HPDE6-E6E7 (cell line): ENCODE measurements around the gene TCOF1.
"Not testable (repeated sequence)": the region's sequence is repeated elsewhere in the genome, so short reads cannot be mapped to it uniquely, and the experiment has no call there.

ENCODE experiments used
- DNase-seq: peaks from one replicate; pipeline ENCODE4 v3.0.0; 2011; ENCODE audit warnings: missing footprints; ENCODE audit errors: extremely low spot score

The TCOF1 gene

DNA sequence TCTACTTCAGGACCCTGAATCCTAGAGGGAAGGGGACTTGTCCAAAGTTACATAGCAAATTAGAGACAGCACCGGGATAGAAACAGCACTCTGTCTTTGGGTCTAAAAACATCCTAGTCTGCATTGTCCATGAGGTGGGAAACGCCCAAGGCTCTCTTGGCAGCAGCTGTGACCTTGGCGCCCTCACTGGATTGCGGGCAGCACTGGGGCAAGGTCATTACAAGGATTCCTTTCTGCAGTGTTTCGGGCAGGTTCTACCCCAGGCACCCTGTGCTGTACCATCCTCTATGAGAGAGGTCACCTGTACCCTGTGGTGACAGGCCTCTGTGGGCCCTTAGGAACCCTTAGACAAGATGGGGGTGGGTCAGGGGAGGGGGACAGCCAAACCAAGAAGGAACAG is 46.6 kb downstream of the TCOF1 start:
- no peak for DNase-seq

- DNase-seq, result no peak
These were observed 47.0 kb downstream of the TCOF1 start for GRCh38 chr5:150404535-150404934.

- no peak for DNase-seq
These were observed 47.7 kb downstream of the TCOF1 start for GRCh38 chr5:150404941-150405816.

- DNase-seq, result no peak
These were observed 48.7 kb downstream of the TCOF1 start for GRCh38 chr5:150406103-150406722.

- no peak for DNase-seq
These were observed 49.2 kb downstream of the TCOF1 start for GRCh38 chr5:150406723-150407095.

DNA sequence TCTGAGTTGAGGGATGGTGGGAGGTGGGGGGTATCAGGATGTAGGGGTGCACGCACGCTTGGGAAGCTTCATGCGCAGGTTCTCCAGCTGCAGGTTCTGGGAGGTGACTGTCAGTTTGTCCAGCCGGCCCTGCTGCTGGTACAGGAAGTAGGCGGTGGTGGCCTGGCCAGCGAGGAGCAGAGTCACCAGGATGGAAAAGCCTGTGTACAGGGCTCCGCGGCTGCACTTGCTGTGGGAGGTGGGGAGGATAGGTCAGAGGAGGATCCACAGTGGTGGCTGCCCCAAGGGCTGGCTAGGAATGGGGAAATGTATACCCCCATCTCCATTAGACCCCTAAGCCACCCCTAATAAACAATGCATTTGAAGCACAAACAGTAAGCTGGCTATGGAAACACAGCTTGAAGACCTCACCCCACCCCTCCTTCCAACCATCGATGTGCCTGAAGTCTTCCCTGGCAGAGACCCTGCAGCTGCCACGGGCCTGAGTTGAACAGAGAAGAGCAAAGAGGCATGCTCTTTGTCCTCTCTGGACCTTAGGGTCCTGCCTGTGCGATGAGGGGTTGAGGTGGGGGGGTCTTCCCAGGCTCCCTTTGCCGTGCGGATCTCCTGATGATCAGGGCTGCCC is 49.7 kb downstream of the TCOF1 start:
- DNase-seq, result no peak

DNA sequence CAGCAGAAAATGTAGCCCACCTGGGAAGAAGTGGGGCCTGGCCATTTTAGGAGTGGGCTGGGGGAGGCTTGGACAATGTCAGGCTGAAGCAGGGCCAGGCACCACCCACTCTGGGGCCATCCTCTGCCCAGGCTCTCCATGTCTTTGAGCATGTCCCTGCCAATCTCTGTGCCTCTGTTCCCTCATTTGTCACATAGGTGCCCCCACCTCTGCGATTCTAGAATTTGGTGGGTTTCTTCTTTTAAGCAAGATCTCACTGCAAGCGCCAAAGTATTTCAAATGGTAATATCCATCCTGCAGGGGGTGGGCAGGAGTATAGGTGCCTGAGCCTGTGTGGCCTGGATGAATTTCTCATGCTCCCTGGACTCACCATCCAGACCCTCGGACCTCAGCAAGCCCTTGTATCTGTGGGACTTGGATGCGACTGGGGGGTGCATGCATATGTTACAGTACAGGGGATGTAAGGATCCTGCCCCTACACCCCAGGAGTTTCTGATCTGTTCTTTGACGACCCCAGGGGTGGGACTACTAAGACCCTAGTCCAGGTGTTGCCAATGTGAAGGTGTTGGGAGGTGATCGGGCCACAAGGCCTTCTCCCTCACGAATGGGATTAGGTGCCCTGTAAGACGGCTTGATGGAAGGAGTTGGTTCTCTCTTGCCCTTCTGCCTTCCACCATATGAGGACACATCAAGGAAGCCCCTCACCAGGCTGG is 50.9 kb downstream of the TCOF1 start:
- no peak for DNase-seq

DNA sequence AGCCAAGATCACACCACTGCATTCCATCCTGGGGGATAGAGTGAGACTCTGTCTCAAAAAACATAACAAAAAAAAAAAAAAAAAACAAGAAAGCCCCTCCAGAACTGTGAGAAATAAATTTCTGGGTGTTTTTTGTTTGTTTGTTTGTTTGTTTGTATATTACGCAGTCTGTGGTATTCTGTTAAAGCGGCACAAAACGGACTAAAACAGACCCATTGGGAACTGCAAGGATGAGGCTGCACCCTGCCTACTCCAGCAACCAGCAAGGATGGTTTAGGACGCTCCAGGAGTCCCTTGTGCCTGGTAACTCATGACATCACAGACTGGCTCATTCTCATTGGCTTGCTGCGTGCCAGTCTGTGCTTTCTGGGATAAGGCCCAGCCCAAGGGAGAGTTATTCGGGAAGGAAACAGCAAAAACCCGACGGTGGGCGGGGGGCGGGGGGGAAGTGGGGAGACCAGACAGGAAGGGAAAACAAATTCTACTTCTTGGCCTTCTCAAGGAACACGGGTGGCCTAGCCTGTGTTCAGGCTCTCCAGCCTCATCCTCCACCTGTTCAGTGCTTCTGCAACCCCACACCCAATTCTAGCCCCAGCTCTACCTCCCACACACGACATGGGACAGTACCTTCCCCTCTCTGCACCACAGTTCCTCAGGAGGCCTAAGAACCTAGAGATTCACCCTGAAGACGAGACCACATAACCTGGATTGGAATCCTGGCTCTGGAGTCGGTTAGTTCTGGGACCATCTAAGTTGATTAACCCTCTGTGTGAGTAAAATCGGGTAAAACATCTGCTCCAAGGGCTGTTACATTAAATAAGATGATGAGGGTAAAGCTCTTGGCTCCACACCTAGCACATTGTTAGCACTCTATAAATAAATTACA is 52.4 kb downstream of the TCOF1 start:
- DNase-seq, result peak; percentile 100

DNA sequence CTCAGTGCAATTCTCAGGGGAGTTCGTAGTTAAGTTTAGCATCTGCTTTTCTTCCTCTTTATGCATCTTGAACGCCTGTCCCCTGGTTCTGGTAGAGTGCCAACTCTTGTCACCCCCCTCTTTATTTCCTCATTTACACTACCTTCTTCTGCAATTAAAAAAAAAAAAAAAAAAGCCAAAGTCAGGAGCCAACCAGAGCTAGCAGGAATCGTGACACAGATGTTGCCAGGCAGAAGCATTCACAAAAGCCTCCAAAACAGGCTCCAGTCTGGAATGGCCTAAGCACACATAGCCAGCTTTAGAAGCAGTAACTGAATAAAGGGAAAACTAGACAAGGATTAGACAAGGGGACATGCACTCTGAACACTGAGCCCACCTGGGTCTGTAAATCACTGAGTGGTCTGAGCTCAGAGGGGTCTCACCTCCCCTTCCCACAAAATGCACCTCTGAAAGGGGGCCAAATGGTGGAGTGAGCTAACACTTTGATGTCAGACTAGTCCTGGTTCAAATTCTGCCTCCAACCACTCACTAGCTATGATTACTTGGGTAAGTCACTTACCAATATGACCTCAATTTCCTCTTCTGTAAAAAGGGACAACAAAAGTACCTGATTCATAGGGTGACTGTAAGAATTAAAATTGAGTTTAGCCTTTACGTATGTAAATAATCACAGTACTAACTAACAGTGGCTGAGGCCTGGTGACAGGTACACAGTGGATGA is 53.2 kb downstream of the TCOF1 start:
- DNase-seq, result peak; percentile 78

GRCh38 chr5:150411245-150411979 is 53.9 kb downstream of the TCOF1 start:
- DNase-seq, result no peak

GRCh38 chr5:150412319-150413175 is 55.0 kb downstream of the TCOF1 start, which contains the start of gene CD74:
Gene CD74 (minus strand): TSS chr5:150412910. CDS start chr5:150412749, 161 bp downstream.
- DNase-seq, result peak; percentile 41

DNA sequence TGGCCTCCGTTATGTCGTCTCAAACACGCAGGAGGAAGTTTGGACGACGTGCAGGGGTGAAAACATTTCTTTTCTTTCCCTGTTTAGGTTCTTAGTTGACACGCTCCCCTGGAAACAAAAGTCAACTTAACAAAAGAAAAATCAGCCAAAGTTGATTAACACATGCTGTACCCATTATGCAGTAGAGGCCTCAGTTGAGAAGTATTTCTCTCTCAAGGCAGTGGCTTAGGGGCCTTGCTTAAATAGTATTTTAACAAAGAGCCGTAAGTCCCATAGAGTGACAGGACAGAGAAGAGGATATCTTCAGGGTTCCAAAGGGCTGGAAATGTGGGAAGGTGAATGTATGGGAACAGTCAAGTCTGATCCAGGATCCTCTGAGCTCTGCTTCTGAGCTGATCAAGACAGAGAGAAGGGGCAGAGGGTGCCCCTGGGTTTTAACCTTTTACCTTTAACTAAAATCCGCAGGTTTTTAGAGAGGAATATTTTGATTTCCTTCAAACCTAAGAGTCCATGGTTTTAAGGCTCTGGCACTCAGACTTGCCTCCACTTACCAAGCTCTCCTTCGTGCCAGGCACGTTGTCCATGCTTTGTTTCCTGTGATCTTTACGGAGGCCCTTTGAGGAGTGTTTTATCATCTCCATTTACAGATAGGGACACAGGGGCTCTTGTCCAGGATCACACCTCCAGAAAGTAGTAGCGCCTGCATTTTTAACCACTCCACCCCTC is 55.8 kb downstream of the TCOF1 start:
- DNase-seq, result no peak

DNA sequence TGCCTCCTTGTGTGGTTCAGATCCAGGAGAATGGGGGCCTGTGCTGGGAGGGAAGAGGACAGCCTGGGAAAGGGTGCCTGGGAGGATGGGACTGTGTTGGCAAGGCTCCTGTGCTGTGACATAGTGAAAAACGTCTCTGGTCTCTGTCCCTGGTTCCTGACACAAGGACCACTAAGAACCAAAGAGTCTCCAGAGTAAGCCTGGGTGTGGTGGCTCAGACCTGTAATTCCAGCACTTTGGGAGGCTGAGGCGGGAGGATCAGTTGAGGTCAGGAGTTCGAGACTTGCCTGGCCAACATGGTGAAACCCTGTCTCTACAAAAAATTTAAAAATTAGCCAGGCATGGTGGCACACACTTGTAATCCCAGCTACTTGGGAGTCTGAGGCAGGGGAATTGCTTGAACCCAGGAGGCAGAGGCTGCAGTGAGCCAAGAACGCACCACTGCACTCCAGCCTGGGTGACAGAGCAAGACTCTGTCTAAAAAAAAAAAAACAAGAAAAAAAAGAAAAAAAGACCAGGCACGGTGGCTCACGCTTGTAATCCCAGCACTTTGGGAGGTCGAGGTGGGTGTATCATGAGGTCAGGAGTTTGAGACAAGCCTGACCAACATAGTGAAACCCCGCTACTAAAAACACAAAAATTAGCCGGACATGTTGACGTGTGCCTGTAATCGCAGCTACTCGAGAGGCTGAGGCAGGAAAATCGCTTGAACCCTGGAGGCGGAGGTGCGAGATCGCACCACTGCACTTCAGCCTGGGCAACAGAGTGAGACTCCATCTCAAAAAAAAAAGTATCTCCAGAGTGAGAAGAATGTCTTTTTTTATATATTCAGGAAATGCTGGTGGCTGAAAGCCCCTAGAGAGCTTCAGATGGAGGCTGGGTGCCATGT is 56.6 kb downstream of the TCOF1 start:
- DNase-seq, result not testable (repeated sequence)

DNA sequence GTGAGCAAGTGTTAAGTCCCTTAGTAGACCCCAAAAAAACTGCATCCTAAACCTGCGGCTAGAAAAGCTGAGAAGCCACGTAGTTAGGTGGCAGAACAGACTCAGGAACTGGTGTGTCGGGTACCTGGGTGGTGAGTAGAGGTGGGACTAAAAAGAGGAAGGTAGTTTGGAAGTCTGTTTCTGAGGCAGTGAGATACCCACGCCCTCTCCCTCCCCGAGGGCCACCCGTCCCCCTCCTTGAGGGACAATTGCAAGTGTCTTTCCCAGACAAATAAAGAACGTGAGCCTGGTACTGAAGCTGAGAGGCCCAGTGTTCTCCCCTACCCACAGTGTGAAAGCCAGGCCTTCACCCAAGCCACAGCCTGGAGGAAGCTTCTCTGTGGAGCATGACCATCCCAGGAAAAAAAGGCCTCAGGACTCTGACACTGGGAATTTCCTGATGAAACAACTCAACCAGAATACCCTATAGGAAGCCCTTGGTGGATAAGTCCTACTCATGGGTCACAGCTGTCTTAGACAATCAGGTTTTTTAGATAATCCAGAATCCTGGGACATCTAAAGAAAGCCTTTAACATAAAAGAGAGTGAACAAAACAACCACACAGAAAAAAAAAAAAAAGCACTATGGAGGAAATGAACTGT is 62.3 kb downstream of the TCOF1 start:
- no peak for DNase-seq

GRCh38 chr5:150422075-150422474 is 64.6 kb downstream of the TCOF1 start:
- DNase-seq, result no peak

- no peak for DNase-seq
These were observed 65.3 kb downstream of the TCOF1 start for GRCh38 chr5:150422758-150423157.
